Spleen (tissue), 11 donors: ENCODE measurements around the gene GRK4. TPM values are rescaled to one million over a fixed set of nuclear protein-coding genes. Genes with fewer than 3 reads are reported as not detected.

Source experiments
- DNase-seq: peaks from one replicate; pipeline ENCODE4 v3.0.0-alpha.2; 2020
- H3K27ac ChIP-seq, 8 donors: fragments of 200-600 bp; sonication (generic) in 7 of 8; 1 replicate in 4 of 8; 2 replicates in 4 of 8; pipeline versions ENCODE4 v1.5.0 to v1.8.0; 2016 to 2021; ENCODE audit warnings: inconsistent platforms in 4 of 8, mild to moderate bottlenecking in 4 of 8, moderate library complexity in 1 of 8
- H3K27me3 ChIP-seq, 7 donors: fragments of 200-600 bp; sonication (generic) in 6 of 7; replicated peaks in 1 of 7; 1 replicate in 4 of 7; 2 replicates in 3 of 7; pipeline versions ENCODE4 v1.5.0 to v1.8.0; 2016 to 2021; ENCODE audit warnings: inconsistent platforms in 3 of 7, mild to moderate bottlenecking in 1 of 7
- H3K36me3 ChIP-seq, 6 donors: fragments of 200-600 bp; sonication (generic) in 5 of 6; 1 replicate in 4 of 6; 2 replicates in 2 of 6; pipeline versions ENCODE4 v1.5.0 to v1.8.0; 2016 to 2021; ENCODE audit warnings: inconsistent platforms in 2 of 6
- H3K4me1 ChIP-seq, 6 donors: fragments of 200-600 bp; sonication (generic) in 5 of 6; 1 replicate in 3 of 6; 2 replicates in 3 of 6; pipeline versions ENCODE4 v1.5.0 to v1.8.0; 2016 to 2021; ENCODE audit warnings: inconsistent platforms in 3 of 6
- H3K4me3 ChIP-seq, 8 donors: fragments of 200-600 bp; sonication (generic) in 7 of 8; 1 replicate in 4 of 8; 2 replicates in 4 of 8; pipeline versions ENCODE4 v1.5.0 to v1.8.0; 2016 to 2021; ENCODE audit warnings: inconsistent platforms in 4 of 8, mild to moderate bottlenecking in 4 of 8, moderate library complexity in 2 of 8
- H3K9me3 ChIP-seq, 8 donors: fragments of 200-600 bp; sonication (generic) in 7 of 8; 1 replicate in 4 of 8; 2 replicates in 4 of 8; pipeline versions ENCODE4 v1.5.0 to v1.8.0; 2016 to 2021; ENCODE audit warnings: inconsistent platforms in 4 of 8
- POLR2A ChIP-seq, 3 donors: fragments of 450-650 bp; IDR thresholded peaks; one replicate each; pipeline ENCODE4 v1.5.1; 2017; ENCODE audit warnings: antibody characterized with exemption in 3 of 3, mild to moderate bottlenecking in 1 of 3
- POLR2AphosphoS5 ChIP-seq, 3 donors: sonication (generic); formaldehyde crosslinking; IDR thresholded peaks; one replicate each; pipeline ENCODE4 v1.5.1; 2017; ENCODE audit warnings: antibody characterized with exemption in 3 of 3
- WGBS, 5 donors: extraction: QIAGEN DNeasy Blood & Tissue Kit in 3 of 5; methylation state at CpG; one replicate each; pipeline versions ENCODE4 v1.1.5 to v1.1.7; 2013 to 2018; 5-methylcytosine and 5-hydroxymethylcytosine counted together
- intact Hi-C: fragments of 100-400 bp; cut with DNase I; formaldehyde crosslinking; loops from one replicate; pipeline ENCODE4 v1.15.0; 2023; ENCODE audit warnings: low total_unique reads
- polyA plus RNA-seq, 3 donors: library from polyadenylated mRNA; stranded (reverse); fragments of 200-250 nt; gene quantifications; one replicate each; pipeline ENCODE4 v1.2.1, GENCODE V29; 2013
- total RNA-seq, 7 donors: library from RNA; depleted of rRNA in 3 of 7; stranded (reverse); fragments of >200 nt in 3 of 7; fragmentation: NEBNext Ultra II Directional in 4 of 7; extraction: Animal tissue kit (Norgen Biotek cat#: 25700) in 4 of 7; gene quantifications; one replicate each; pipeline versions ENCODE4 v1.1.0 to v1.2.1, GENCODE V29; 2016 to 2021
- TF ChIP-seq, protein P1 (sequence below), 11 experiments: fragments of 200-600 bp in 7 of 11; fragments of 450-650 bp in 4 of 11; sonication (generic) in 4 of 11; IDR thresholded peaks in 8 of 11; conservative IDR thresholded peaks in 3 of 11; 1 replicate in 7 of 11; 2 replicates in 4 of 11; pipeline versions ENCODE4 v1.4.0 to v1.8.0; 2016 to 2021; ENCODE audit warnings: antibody characterized with exemption in 11 of 11, inconsistent platforms in 4 of 11, mild to moderate bottlenecking in 1 of 11
- donor health status: healthy with polysubstance abuse.
- donor health status: DM: no; HTN: no; CAD: no; lungs with moderate emphysema.
- donor health status: DM: no; HTN: no; CAD: no.
- donor health status: Bipolar disorder and iron deficiency.
- donor health status: healthy.
- donor health status: DM: no; HTN: no; CAD: no.
- donor health status: DM: yes; HTN: yes; CAD: no.

Gene GRK4
- total and polyA plus RNA-seq, 10 donors: 1.0 to 4.3 (median 2.2) TPM

DNA sequence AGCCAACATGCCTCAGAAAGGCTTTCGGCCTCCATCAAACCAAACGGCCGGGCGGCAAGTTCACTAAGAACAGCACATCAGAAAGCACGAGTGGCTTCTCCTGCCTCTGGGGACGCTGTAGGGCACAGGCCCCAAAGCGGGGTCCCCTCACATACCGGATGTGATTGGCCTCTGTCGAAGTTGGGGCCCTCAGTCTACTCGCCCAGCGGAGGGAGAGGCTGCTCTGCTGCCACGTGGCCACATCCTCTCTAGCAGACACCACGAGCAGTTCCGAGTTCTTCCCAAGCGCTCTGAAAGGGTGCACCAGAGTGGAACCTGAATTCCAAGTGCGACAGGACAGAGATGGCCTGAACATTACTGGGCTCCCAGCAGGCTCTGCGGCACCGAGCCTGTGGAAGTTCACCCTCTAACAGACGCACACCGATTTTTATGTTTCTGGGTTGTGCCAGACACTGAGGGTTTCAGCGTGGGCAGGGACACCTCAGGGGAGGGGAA is 21.3 kb upstream of the GRK4 start:
- H3K4me1 ChIP-seq: peaks cover 0 to 20% (median 7%) of the 10 kb centered on the region in 6 donors
- WGBS, 5 donors: 90 to 93% (median 91%) methylated on average over 19 to 21 of the region's 21 CpGs
- peaks cover 6 to 100% (median 96%) of the 10 kb centered on the region in 6 donors for H3K36me3 ChIP-seq
- intact Hi-C loops: no loop called here
- TF ChIP-seq POLR2AphosphoS5 (IDR thresholded peaks at IDR 0.05): no peak
- TF ChIP-seq, protein P1, sequence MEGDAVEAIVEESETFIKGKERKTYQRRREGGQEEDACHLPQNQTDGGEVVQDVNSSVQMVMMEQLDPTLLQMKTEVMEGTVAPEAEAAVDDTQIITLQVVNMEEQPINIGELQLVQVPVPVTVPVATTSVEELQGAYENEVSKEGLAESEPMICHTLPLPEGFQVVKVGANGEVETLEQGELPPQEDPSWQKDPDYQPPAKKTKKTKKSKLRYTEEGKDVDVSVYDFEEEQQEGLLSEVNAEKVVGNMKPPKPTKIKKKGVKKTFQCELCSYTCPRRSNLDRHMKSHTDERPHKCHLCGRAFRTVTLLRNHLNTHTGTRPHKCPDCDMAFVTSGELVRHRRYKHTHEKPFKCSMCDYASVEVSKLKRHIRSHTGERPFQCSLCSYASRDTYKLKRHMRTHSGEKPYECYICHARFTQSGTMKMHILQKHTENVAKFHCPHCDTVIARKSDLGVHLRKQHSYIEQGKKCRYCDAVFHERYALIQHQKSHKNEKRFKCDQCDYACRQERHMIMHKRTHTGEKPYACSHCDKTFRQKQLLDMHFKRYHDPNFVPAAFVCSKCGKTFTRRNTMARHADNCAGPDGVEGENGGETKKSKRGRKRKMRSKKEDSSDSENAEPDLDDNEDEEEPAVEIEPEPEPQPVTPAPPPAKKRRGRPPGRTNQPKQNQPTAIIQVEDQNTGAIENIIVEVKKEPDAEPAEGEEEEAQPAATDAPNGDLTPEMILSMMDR (IDR thresholded peaks at IDR 0.05 in 8 of 11, conservative IDR thresholded peaks at IDR 0.05 in 3 of 11): no peak
- no peaks in the 10 kb centered on the region for H3K9me3 ChIP-seq
- peak; percentile 75 for DNase-seq
- H3K27ac ChIP-seq: peak overlapping the region in 3 of 8 donors; percentile 28 to 66 (median 38)
- H3K4me3 ChIP-seq: no peak overlapping the region
- H3K27me3 ChIP-seq: no peaks in the 10 kb centered on the region

DNA sequence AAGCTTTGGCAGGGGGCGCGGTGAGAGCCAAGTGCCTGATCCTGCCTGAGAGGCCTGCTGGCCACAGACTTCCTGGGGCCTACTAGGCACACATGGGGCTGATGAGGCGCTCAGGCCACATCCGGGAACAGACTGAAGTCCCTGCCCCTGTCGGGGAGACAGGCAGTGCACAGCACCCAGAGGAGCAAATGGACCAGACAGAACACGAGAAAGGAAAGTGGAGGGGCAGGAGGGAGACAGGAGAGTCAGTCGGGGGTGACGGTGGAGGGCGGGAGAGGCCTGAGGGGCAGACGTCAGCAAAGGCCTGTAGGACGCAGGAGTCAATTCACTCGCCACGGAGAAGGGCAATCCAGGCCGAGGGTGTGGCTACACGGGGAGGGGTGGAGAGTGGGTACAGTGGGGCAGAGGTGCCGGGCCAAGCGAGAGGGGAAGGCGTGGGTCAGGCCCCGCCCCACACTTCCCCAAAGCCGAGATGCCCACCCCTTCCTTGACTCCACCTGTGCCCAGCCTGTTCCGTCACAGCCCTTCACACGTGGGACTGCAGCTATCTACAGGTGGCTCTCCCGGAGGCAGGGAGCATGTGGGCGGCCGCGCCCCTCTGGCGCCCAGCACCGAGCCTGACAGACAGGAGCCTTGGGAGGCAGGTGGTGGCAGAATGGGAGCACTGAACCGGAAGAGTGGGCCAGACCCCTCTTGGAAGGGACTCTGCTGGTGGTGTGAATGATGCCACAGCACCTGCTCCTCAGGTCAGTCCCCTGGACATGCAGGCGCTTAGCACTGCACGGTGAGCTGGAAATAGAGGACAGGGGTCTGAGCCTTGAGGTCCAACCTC is 20.6 kb upstream of the GRK4 start:
- Histone ChIP-seq H3K27ac (peak overlapping the region in 3 of 8 donors; percentile 28 to 66 (median 38)), H3K27me3 (no peaks in the 10 kb centered on the region), H3K4me1 (peaks cover 0 to 13% (median 2%) of the 10 kb centered on the region in 6 donors), H3K36me3 (peaks cover 6 to 100% (median 98%) of the 10 kb centered on the region in 6 donors), H3K4me3 (no peak overlapping the region), H3K9me3 (no peaks in the 10 kb centered on the region)
- WGBS, 5 donors: 77 to 89% (median 81%) methylated on average over 31 of the region's 31 CpGs
- peak; percentile 77 for DNase-seq
- TF ChIP-seq POLR2AphosphoS5 (IDR thresholded peaks at IDR 0.05): peak in 2 of 3 donors; percentile 33 to 68
- TF ChIP-seq, protein P1 (IDR thresholded peaks at IDR 0.05 in 8 of 11, conservative IDR thresholded peaks at IDR 0.05 in 3 of 11): no peak
- intact Hi-C loops: no loop called here

DNA sequence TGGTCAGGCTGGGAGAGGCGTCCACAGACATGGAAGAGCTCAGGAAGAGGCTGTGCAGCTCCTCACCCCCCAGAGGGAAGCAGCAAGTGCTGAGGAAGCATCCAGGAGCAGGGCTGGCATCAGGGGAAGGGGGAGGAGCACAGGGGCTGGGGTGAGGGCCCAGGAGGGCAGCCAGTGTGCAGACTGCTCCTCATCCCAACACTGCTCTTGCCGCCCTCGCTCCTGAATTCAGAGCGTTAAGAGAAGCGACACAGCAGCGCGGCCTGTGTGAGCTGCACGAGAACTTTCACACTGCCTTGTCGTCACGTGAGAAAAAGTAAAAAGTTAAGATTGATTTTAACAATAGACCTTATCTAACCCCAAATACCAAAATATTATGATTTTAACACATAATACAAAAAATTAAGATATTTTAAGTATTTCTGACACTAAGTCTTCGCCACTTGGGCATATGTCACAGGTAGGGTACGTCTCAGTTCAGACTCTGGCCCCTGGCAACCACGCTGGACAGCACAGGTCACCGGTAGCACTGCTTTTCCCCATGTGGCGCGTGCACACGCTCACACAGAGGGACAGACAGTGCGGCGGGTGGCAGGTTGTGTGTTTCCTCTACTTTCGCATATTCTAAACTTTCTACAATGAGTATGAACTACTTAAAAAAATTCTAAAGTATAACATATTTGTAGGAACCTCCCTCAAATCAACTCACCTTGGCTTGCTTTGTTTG is 19.8 kb upstream of the GRK4 start:
- peak; percentile 65 for DNase-seq
- H3K4me1 ChIP-seq: peaks cover 0 to 6% (median 0%) of the 10 kb centered on the region in 6 donors
- intact Hi-C loops: no loop called here
- H3K9me3 ChIP-seq: no peaks in the 10 kb centered on the region
- no peak overlapping the region for H3K4me3 ChIP-seq
- no peak for TF ChIP-seq POLR2AphosphoS5 (IDR thresholded peaks at IDR 0.05)
- peaks cover 6 to 100% (median 98%) of the 10 kb centered on the region in 6 donors for H3K36me3 ChIP-seq
- H3K27ac ChIP-seq: peak overlapping the region in 3 of 8 donors; percentile 28 to 66 (median 38)
- H3K27me3 ChIP-seq: no peaks in the 10 kb centered on the region
- WGBS, 5 donors: 95 to 96% (median 95%) methylated on average over 19 to 20 of the region's 20 CpGs

DNA sequence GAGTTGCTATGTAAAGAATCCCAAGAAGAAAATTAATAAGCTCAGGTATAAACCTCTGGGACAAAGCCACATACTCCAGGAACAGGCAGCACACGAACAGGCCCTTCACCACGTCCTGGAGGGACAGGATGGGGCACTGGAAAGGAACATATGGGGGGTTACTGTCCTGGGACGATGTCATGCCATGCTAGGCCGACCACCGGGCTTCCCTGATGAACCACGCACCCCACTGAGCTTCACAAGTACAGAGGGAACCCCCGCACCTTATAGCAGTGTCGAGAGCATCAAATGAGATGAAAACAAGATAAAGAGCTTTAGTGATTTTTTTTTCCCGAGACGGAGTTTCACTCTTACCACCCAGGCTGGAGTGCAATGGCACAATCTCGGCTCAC is 19.3 kb upstream of the GRK4 start:
- 80 to 87% (median 84%) methylated on average over 11 of the region's 11 CpGs for WGBS, 5 donors
- peaks cover 6 to 100% (median 98%) of the 10 kb centered on the region in 6 donors for H3K36me3 ChIP-seq
- DNase-seq: peak; percentile 54
- H3K27me3 ChIP-seq: no peaks in the 10 kb centered on the region
- H3K27ac ChIP-seq: peak overlapping the region in 1 of 8 donors; percentile 2
- no peaks in the 10 kb centered on the region for H3K9me3 ChIP-seq
- no peak overlapping the region for H3K4me3 ChIP-seq
- peaks cover 0 to 6% (median 0%) of the 10 kb centered on the region in 6 donors for H3K4me1 ChIP-seq
- TF ChIP-seq POLR2AphosphoS5 (IDR thresholded peaks at IDR 0.05): no peak
- TF ChIP-seq, protein P1 (IDR thresholded peaks at IDR 0.05 in 8 of 11, conservative IDR thresholded peaks at IDR 0.05 in 3 of 11): no peak
- TF ChIP-seq POLR2A (IDR thresholded peaks at IDR 0.05): no peak
- intact Hi-C loops: no loop called here
